GM13977 (cell line): ENCODE results near the gene CNTNAP1.

Experiments used
- DNase-seq: peaks from one replicate; pipeline ENCODE4 v3.0.0; 2012; ENCODE audit warnings: low spot score
- CTCF ChIP-seq: IDR thresholded peaks from 2 replicates; pipeline ENCODE4 v1.5.1; 2012; ENCODE audit warnings: mild to moderate bottlenecking, control low read depth; ENCODE audit not compliant: insufficient read depth; ENCODE audit errors: extremely low read depth, missing control alignments
- in situ Hi-C: fragments of 300-500 bp; cut with MboI; formaldehyde crosslinking; loops from one replicate; pipeline ENCODE4 v1.12.0; 2022; ENCODE audit warnings: low sequenced_read_pairs, low pct_unique_long_range_greater_than_20kb, mixed read lengths, inconsistent platforms; ENCODE audit not compliant: unreplicated experiment

The CNTNAP1 gene

GRCh38 chr17:42685831-42686230 lies 3.5 kb downstream of the CNTNAP1 start:
- in situ Hi-C loops: loop anchor here (10.0 kb wide), 1 partner anchor 111 kb away; the partner anchor contains the start of gene PSMC3IP
- no peak for TF ChIP-seq CTCF

GRCh38 chr17:42686520-42687128 lies 4.3 kb downstream of the CNTNAP1 start:
- TF ChIP-seq CTCF: no peak
- in situ Hi-C loops: loop anchor here (10.0 kb wide), 1 partner anchor 112 kb away; the partner anchor contains the start of gene PSMC3IP
- no peak for DNase-seq

More at GRCh38 chr17:42685831-42686230, 3.5 kb downstream of the CNTNAP1 start:
- DNase-seq: no peak

GRCh38 chr17:42687707-42688320 lies 5.5 kb downstream of the CNTNAP1 start:
- in situ Hi-C loops: loop anchor here (10.0 kb wide), 1 partner anchor 113 kb away; the partner anchor contains the start of gene PSMC3IP
- DNase-seq: no peak
- TF ChIP-seq CTCF: no peak

- in situ Hi-C loops: no loop called here
- TF ChIP-seq CTCF: no peak
- no peak for DNase-seq
Measured at GRCh38 chr17:42690596-42690995, 8.3 kb downstream of the CNTNAP1 start.

- in situ Hi-C loops: no loop called here
Measured at GRCh38 chr17:42691021-42691545, 8.8 kb downstream of the CNTNAP1 start.

GRCh38 chr17:42692489-42692888 lies 10.2 kb downstream of the CNTNAP1 start:
- DNase-seq: no peak
- in situ Hi-C loops: no loop called here
- no peak for TF ChIP-seq CTCF

More at GRCh38 chr17:42691021-42691545, 8.8 kb downstream of the CNTNAP1 start:
- peak; percentile 7 for DNase-seq
- no peak for TF ChIP-seq CTCF
